Left kidney (tissue), 2 donors: ENCODE data around the gene RSPO4. TPM values are rescaled to one million over a fixed set of nuclear protein-coding genes. Genes with fewer than 3 reads are reported as not detected.

Source experiments
- DNase-seq: peaks from one replicate; pipeline ENCODE4 v3.0.0-alpha.2; 2013
- polyA plus RNA-seq: library from polyadenylated mRNA; unstranded; fragments of 120-200 nt; gene quantifications from one replicate; pipeline ENCODE4 v1.2.1, GENCODE V29; 2013; ENCODE audit not compliant: insufficient read length

The RSPO4 gene
- polyA plus RNA-seq, 1 donor = 2.3 TPM

DNA sequence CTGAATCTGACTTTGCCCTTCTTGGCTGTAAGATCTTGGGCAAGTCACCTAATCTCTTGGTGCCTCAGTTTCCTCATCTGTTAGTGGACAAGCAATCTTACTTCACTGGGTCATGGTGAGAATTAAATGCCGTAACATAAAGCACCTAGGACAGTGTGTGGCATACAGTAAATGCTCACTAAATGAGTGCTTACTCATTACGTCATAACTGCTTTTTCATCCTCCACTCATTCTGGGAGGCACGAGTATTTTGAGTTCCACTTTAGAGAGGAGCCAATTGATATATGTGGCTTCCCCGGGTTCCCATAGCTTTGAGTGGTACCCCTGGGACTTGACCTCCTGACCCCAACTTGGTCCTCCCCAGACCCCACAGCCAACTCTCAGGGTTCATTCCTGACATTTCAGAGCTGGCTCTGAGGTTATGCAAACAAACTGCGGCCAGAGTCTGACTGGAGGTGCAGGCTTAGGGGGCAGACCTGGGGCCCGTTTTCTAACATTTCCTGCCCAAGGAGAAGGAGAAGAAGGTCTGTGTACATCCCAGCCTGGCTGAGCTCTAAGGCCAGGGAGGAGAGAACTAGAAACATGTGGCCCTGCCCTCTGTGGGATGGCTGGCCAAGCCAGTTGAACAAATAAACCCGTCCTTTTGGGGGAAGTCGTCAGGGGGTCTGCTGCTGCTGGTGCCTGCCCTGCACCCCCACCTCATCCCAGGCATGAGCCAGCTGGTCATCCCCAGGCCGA lies 91.8 kb downstream of the RSPO4 start:
- DNase-seq = no peak

DNA sequence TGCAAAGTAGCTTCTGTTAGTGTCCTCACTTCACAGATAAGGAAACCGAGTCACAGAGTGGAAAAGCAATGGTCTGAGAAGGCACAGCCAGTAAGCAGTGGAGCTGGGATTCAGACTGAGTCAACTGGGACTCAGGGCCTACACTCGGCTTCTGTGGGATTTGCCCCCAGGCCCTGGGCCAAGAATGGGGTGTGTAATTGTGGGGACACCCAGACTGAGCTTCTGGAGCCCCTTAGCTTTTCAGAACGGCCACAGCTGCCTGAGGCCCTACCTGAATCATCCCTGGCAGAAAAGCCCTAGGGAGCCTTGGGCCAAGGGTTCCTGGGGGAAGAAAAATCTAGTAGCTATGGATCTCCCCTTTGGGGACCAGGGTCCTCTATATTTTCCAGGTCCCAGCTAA lies 92.5 kb downstream of the RSPO4 start:
- no peak for DNase-seq

Other genes with a start within 250 kb of the RSPO4 start
- 4.0 TPM for gene SLC52A3, start 233.8 kb downstream of the RSPO4 start, polyA plus RNA-seq
- gene FAM110A, start 168.6 kb downstream of the RSPO4 start, polyA plus RNA-seq = 7.6 TPM
- 0.22 TPM for gene ANGPT4, start 86.0 kb downstream of the RSPO4 start, polyA plus RNA-seq
- gene PSMF1, start 116.3 kb upstream of the RSPO4 start, polyA plus RNA-seq = 111 TPM
- gene TMEM74B, start 182.7 kb upstream of the RSPO4 start, polyA plus RNA-seq = 5.2 TPM
- gene C20orf202, start 201.1 kb upstream of the RSPO4 start, polyA plus RNA-seq = 0.43 TPM
- gene RAD21L1, start 223.7 kb upstream of the RSPO4 start, polyA plus RNA-seq = not detected